ENCODE data around the gene INO80E.

Gene INO80E

DNA sequence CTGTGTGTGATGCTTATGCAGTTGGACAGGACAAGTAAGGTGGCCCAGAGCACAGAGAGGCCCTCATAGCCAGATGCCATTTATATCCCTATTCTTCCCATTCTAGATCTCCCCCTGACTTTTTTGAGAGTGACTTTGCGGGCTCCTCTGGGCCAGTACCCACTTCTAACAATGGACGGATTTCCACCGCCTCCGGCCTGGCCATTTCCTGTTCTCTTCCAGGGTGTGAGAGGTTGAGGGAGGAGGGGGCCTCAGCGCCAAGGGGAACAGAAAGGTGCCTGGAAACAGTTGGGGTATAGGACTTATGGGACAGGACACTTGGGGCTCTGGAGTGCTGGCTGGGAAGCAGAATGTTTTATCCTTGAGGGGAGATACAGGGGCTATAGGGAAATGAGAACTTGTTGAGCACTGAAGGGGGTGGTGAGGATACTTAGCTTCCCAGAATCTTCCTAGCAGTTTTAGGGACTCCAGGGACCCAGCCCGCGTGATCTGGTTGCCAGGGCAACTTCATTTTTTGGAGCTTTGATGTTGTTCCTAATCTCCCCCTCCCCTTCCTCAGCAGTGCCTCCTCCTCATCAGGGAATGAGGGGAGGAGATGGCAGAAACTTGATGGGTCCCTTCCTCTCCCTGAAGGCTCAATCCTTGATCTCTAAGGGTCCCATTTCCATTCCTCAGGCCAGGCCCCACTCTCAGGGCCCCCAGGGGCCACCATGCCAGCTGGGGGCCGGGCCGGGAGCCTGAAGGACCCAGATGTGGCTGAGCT lies 18.8 kb upstream of the INO80E start:
- no peak for DNase-seq

DNA sequence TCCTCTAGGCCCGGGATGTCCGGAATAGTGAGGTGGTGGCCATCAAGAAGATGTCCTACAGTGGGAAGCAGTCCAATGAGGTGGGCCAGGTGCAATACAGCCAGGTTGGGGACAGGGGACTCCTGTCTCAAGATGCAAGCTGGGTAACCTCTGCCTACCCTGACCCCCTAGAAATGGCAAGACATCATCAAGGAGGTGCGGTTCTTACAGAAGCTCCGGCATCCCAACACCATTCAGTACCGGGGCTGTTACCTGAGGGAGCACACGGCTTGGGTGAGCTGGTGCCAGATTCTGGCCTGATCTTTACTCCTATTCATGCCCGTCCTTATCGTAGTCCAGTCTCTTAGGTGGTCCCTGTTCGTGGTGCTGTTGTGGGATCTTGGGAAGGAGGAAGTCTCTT lies 18.0 kb upstream of the INO80E start:
- DNase-seq: no peak

DNA sequence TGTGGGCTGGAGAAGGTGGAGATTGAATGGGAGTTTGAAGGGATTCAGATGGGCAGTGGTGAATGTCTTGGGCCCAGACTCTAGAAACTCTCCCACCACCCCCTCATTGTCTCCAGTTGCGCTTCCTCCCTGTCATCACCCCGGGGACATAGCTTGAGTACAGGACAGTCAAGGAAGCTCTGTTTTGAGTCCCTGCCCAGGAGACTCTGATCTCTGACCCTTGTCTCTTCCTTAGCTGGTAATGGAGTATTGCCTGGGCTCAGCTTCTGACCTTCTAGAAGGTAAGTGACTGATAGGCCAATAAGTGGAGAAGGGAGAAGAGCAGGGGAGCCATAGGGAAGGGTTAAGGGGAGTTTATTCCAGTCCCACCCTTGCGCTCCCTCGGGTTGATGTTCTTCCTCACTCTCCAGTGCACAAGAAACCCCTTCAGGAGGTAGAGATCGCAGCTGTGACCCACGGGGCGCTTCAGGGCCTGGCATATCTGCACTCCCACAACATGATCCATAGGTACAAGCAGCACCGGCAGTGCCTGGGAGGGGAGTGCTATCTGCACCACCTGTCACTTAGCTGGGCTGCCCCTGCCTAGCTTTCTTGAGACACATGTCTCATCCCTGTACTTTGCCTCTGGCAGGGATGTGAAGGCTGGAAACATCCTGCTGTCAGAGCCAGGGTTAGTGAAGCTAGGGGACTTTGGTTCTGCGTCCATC lies 17.3 kb upstream of the INO80E start:
- no peak for DNase-seq

DNA sequence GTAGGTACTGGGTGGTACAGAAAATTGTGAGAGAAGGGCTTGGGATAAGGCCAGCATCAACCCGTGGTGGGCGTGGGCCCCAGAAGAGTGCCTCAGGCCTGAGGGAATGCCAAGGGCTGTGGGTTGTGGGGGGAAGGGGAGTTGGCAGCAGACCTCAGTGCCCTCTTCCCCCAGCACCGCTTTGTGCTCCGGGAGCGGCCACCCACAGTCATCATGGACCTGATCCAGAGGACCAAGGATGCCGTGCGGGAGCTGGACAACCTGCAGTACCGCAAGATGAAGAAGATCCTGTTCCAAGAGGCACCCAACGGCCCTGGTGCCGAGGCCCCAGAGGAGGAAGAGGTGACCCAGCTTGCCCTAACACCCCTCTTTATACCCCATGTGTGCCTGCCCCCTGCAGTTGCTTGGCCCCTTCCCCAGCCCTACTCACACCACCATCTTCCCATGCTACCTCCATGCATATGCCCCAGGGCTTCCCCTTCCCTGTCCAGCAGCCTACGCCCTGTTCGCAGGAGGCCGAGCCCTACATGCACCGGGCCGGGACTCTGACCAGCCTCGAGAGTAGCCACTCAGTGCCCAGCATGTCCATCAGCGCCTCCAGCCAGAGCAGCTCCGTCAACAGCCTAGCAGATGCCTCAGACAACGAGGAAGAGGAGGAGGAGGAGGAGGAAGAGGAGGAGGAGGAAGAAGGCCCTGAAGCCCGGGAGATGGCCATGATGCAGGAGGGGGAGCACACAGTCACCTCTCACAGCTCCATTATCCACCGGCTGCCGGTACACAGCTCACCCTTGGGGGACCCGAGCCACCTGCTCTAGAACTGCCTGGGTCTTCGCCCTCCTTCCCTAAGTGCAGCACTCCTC lies 13.3 kb upstream of the INO80E start:
- no peak for DNase-seq

DNA sequence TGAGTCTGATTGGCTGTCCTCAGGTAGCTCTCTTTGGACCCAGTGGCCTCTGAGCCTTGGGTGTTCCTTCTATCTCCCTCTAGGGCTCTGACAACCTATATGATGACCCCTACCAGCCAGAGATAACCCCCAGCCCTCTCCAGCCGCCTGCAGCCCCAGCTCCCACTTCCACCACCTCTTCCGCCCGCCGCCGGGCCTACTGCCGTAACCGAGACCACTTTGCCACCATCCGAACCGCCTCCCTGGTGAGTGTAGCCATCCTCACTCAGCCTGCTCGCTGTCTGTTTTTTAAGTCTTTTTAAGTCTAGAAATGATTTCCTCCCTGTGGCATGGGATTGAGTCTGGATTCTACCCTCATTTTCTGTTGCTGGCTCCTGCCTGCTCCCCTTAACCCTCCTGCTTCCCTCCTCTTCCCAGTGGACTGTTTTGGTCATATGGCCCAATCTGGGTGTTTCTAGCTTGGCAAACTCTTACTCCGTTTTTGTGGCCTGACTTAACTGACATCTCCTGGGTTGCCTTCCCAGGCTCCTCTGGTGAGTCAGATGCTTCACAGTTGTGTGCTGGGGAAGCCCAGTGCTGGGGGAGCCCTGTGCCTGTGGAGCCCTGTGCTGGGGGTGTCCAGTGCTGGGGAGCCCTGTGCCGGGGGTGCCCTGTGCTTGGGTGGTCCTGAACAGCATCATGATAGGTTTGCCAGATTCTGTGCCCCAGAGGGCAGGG lies 12.5 kb upstream of the INO80E start:
- no peak for DNase-seq

DNA sequence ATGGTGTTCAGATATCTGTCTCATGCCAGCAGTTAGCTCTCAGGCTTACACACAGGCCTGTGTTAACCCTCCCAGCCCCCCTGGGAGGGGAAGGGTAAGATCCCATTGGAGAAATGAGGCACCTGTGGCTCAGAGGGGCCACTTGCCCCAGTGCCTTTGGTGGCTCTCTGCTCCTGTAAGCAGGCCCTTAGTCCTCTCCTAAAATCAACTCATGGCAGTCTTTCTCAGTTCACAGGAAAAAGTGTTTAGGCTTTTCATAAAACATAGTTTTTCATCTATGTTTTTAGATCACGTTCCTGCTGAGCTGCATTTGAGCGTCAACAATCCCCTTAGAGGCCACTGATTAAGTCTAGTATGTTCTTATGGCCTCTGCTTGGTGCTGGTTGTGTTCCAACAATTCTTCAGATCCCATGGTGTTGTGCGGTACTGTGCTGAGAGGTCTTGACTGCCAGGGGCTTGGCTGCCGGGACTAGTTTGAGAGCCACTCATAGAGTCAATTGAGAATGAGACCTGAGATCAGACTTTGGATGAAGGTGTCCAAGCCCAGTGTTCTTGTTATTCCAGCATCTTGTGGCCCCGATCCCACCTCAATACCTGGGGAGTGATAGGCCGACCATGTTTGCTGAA lies 11.8 kb upstream of the INO80E start:
- no peak for DNase-seq

DNA sequence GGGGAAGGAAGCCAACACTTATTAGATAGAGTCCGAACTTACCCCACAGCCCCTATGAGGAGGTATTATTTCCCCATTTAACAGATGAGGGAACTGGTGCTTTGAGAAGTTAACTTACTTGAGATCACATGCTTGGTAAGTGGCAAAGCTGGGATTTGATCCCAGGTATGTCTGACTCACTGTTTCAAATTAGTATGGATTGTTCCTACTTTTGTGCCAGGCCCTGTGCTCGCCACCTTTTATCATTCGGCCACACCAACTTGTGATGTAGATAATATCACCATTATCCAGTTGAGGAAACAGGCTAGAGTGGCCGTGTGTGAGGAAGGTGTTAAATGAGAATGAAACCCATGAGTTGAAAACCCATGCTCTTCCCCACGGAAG lies 11.3 kb upstream of the INO80E start:
- no peak for DNase-seq

DNA sequence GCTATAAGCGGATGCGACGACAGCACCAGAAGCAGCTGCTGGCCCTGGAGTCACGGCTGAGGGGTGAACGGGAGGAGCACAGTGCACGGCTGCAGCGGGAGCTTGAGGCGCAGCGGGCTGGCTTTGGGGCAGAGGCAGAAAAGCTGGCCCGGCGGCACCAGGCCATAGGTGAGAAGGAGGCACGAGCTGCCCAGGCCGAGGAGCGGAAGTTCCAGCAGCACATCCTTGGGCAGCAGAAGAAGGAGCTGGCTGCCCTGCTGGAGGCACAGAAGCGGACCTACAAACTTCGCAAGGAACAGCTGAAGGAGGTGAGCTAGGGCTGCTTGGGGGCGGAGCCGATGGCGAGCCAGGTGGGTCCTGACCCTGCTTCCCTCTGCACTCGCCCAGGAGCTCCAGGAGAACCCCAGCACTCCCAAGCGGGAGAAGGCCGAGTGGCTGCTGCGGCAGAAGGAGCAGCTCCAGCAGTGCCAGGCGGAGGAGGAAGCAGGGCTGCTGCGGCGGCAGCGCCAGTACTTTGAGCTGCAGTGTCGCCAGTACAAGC lies 10.7 kb upstream of the INO80E start:
- DNase-seq: no peak

DNA sequence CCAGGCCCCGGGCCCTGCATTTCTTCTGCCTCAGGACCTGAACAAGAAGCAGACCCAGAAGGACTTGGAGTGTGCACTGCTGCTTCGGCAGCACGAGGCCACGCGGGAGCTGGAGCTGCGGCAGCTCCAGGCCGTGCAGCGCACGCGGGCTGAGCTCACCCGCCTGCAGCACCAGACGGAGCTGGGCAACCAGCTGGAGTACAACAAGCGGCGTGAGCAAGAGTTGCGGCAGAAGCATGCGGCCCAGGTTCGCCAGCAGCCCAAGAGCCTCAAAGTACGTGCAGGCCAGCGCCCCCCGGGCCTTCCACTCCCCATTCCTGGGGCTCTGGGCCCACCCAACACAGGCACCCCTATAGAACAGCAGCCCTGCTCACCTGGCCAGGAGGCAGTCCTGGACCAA lies 9.8 kb upstream of the INO80E start:
- DNase-seq: no peak

DNA sequence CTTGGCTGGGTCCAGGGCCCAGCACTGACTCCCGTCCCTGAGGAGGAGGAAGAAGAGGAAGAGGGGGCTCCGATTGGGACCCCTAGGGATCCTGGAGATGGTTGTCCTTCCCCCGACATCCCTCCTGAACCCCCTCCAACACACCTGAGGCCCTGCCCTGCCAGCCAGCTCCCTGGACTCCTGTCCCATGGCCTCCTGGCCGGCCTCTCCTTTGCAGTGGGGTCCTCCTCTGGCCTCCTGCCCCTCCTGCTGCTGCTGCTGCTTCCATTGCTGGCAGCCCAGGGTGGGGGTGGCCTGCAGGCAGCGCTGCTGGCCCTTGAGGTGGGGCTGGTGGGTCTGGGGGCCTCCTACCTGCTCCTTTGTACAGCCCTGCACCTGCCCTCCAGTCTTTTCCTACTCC lies 9.1 kb upstream of the INO80E start:
- DNase-seq: no peak

DNA sequence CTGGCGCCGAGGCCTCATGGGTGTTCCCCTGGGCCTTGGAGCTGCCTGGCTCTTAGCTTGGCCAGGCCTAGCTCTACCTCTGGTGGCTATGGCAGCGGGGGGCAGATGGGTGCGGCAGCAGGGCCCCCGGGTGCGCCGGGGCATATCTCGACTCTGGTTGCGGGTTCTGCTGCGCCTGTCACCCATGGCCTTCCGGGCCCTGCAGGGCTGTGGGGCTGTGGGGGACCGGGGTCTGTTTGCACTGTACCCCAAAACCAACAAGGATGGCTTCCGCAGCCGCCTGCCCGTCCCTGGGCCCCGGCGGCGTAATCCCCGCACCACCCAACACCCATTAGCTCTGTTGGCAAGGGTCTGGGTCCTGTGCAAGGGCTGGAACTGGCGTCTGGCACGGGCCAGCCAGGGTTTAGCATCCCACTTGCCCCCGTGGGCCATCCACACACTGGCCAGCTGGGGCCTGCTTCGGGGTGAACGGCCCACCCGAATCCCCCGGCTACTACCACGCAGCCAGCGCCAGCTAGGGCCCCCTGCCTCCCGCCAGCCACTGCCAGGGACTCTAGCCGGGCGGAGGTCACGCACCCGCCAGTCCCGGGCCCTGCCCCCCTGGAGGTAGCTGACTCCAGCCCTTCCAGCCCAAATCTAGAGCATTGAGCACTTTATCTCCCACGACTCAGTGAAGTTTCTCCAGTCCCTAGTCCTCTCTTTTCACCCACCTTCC lies 8.5 kb upstream of the INO80E start:
- no peak for DNase-seq

DNA sequence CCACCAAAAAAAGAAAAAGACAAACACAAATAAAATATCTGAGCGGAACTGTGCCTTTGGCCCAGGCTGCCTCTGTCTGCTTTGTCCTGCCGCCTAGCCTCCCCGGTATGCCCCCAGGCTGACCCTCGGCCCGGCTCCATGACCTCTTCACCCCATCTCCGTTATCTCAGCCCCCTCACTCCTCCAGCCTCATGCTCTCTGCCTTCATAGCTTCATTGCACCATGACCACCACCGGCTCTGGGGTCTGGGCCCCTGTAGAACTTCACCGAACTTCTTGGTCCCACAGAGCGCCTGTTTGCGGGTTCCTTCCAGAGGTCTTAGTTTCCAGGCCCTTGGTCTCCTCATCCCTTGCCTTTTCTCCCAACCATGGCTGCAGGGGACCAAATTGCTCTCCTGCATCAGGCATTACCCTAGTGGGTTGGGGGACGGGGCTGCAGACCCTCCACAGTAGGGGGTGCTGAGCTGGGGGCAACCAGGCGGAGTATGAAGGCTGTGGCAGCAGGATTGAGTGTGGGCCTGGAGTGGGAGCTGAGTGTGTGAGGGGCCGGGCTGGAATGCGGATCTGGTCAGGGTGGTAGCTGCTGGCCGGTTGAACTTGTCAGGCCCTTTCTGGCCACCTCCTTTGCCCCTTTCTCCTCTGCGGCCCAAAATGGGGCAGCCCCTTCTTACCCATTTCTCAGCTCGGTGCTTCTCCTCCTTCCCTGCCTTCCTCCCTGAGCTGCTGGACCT lies 7.5 kb upstream of the INO80E start:
- no peak for DNase-seq

DNA sequence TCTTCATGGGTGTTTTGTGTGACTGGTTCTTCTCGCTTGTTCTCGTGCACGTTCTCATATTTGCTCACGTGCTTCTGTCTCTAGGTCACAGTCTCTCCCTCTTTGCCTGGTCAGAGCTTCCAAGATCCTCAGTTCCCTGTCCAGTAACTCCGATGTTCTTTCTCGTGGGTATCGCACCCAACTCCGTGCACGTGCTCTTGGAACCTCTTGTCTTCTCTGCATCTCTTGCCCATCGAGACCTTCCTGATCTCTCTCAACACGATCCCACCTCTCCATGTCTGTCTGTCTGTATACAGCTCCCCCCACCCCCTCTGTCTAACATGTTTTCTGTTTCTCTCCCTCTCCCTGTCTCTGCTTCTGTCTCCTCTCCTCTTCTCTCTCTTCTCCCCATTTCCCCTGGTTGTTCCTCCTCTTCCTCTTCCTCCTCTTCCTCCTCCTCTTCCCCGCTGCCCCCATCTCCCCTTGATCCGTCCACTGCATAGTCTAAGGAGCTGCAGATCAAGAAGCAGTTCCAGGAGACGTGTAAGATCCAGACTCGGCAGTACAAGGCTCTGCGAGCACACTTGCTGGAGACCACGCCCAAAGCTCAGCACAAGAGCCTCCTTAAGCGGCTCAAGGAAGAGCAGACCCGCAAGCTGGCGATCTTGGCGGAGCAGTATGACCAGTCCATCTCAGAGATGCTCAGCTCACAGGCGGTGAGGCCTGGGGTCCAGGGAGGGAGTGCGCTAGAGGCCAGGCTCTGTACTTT lies 6.8 kb upstream of the INO80E start:
- no peak for DNase-seq

DNA sequence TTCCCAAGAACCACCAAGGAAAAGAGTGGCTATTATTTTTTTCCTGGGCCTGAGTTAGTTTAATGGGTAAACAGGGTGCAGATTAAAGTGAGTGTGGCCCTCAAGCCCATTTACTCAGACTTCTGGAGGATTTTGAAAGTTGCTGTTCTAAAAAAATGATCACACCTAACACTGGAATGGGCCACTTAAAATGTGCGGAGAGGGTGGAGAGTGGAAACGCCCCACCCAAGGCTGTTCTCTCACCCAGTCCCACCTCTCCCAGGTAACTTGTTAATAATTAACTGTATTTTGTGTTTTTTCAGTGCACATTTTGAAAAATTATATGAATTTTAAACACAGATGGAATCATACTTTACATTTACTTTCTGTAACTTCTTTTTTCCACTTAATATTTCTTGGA lies 6.0 kb upstream of the INO80E start:
- DNase-seq: no peak

DNA sequence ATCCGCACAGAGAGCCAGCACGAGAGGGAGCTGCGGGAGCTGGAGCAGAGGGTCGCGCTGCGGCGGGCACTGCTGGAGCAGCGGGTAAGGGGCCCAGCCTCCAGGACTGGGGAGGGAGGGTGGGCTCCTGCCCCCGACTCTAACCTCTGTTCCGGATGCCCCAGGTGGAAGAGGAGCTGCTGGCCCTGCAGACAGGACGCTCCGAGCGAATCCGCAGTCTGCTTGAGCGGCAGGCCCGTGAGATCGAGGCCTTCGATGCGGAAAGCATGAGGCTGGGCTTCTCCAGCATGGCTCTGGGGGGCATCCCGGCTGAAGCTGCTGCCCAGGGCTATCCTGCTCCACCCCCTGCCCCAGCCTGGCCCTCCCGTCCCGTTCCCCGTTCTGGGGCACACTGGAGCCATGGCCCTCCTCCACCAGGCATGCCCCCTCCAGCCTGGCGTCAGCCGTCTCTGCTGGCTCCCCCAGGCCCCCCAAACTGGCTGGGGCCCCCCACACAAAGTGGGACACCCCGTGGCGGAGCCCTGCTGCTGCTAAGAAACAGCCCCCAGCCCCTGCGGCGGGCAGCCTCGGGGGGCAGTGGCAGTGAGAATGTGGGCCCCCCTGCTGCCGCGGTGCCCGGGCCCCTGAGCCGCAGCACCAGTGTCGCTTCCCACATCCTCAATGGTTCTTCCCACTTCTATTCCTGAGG lies 5.0 kb upstream of the INO80E start:
- DNase-seq: no peak

DNA sequence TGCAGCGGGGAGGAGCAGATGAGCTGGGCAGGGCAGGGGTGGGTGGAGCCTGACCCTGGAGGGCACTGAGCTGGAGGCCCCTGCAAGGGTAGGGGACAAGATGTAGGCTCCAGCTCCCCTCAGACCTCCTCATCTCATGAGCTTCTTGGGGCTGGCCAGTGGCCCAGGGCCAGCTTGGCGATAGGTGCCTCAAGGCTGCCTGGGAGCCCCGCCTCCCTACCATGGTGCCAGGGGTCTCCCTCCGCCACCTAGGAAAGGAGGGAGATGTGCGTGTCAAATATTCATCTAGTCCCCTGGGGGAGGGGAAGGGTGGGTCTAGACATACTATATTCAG lies 4.5 kb upstream of the INO80E start:
- DNase-seq: no peak

DNA sequence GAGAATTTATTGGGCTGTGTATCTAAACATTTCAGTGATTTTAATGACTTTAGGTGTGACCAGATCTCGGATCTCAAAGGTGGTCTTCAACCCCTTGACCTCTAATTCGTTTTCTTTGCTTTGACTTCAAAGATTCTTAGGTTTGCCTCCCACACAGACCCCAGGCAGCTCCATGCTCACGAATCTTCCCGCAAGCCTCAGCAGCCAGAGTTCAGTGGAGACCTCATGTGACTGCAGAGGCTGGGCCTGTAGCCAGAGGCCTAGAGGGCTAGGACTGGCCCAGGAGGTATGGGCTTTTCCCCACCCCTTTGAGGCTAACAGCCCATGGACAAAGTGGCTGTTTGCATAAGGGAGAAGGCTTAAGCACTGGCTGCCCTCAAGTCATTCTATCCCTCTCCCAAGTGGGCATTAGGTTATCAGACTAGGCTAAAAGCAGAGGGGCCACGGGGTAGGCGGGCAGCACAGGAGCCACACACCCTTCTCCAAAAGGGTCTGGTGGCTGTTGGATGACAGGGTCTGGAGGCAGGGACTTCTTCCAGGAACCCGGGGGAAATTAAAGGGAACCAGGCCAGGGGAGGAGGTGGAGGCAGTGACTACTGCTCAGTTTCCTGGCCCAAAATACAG lies 3.6 kb upstream of the INO80E start:
- DNase-seq: no peak

DNA sequence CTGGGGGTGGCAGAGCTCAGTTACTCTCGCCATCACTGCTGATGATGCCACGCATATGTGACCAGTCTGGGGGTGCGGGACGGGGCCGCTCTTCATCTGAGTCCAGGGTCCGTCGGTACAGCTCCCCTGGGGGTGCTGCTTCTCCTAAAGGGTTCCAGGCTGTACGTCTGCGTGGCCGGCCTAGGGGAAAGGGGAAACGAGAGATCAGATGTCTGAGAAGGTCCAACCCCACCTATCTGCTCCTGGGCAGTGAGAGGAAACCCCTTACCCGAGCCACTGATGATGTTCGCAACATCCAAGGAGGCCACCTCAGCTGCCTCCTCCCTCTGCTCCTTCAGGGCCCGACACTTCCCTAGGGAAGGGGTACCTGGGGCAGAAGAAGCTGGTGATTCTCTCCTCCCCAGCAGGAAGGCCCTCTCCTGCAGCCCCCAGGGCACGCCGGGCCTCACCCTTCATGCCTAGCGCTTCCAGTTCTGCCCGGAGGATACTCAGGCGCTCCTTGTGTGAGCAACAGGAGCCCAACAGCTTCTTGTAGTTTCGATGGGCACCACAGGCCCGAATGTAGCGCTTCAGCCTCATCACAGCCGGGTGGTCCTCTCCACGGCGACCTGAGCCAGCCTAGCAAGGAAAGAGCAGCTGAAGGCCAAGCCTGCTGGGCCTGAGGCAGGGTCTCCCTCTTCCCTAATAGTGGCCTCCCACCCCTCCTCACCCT lies 2.7 kb upstream of the INO80E start:
- no peak for DNase-seq

All from stimulated activated CD4-positive, alpha-beta T cell treated with anti-CD3 and anti-CD28 coated beads, Interleukin-1b, Interleukin-23, amount 100 ng/mL, for 48 hours (primary cell).